GM23338 (cell line): Measurements from ENCODE around the gene VAV3. TPM values are rescaled to one million over a fixed set of nuclear protein-coding genes. Genes with fewer than 3 reads are reported as not detected.

Source experiments
- ATAC-seq: fragments of 200-7000 bp; cut with Tn5 transposase; 3 replicates; pipeline ENCODE4 v1.9.1; 2020
- DNase-seq: peaks from one replicate; pipeline ENCODE4 v3.0.0-alpha.2; 2015; ENCODE audit warnings: low spot score
- H2AFZ ChIP-seq: fragments of 200-600 bp; sonication (generic); 2 replicates; pipeline ENCODE4 v1.8.0; 2016; ENCODE audit warnings: antibody characterized with exemption, mild to moderate bottlenecking, moderate library complexity
- H3F3A ChIP-seq: fragments of 200-600 bp; sonication (generic); replicated peaks from 2 replicates; pipeline ENCODE4 v1.8.0; 2017; ENCODE audit warnings: antibody characterized with exemption, mixed run types, low read depth
- H3K27ac ChIP-seq: fragments of 200-600 bp; sonication (generic); 2 replicates; pipeline ENCODE4 v1.6.1; 2016; ENCODE audit warnings: low read depth
- H3K27me3 ChIP-seq: fragments of 200-600 bp; sonication (generic); 2 replicates; pipeline ENCODE4 v1.8.0; 2016; ENCODE audit warnings: mild to moderate bottlenecking, mixed run types, moderate library complexity; ENCODE audit not compliant: insufficient read depth
- H3K36me3 ChIP-seq: fragments of 200-600 bp; sonication (generic); 2 replicates; pipeline ENCODE4 v1.8.0; 2016; ENCODE audit warnings: mild to moderate bottlenecking; ENCODE audit not compliant: insufficient read depth
- H3K4me1 ChIP-seq: fragments of 200-600 bp; sonication (generic); 2 replicates; pipeline ENCODE4 v1.8.0; 2016; ENCODE audit warnings: mild to moderate bottlenecking, moderate library complexity; ENCODE audit not compliant: insufficient read depth
- H3K4me2 ChIP-seq: fragments of 200-600 bp; sonication (generic); 2 replicates; pipeline ENCODE4 v1.7.1; 2017; ENCODE audit warnings: mixed run types
- H3K4me3 ChIP-seq: fragments of 200-600 bp; sonication (generic); 2 replicates; pipeline ENCODE4 v1.6.1; 2016; ENCODE audit warnings: mixed run types
- H3K79me2 ChIP-seq: fragments of 200-600 bp; sonication (generic); replicated peaks from 2 replicates; pipeline ENCODE4 v1.8.0; 2017; ENCODE audit warnings: mild to moderate bottlenecking; ENCODE audit not compliant: insufficient read depth
- H3K9me2 ChIP-seq: fragments of 200-600 bp; sonication (generic); 2 replicates; pipeline ENCODE4 v1.8.0; 2017; ENCODE audit not compliant: insufficient read depth
- H4K20me1 ChIP-seq: fragments of 200-600 bp; sonication (generic); replicated peaks from 2 replicates; pipeline ENCODE4 v1.8.0; 2017; ENCODE audit warnings: mild to moderate bottlenecking; ENCODE audit not compliant: insufficient read depth
- H3K27ac Mint-ChIP-seq: 2 replicates; pipeline ENCODE4 v1.8.0; 2020; ENCODE audit warnings: inconsistent platforms, mild to moderate bottlenecking, moderate library complexity, mixed read lengths
- H3K27me3 Mint-ChIP-seq: 3 replicates; pipeline ENCODE4 v1.8.0; 2022; ENCODE audit warnings: low read depth, mild to moderate bottlenecking, moderate library complexity, mixed read lengths, inconsistent platforms; ENCODE audit not compliant: insufficient read depth, poor library complexity
- H3K36me3 Mint-ChIP-seq: 3 replicates; pipeline ENCODE4 v1.8.0; 2021; ENCODE audit warnings: low read depth, mild to moderate bottlenecking, inconsistent platforms, moderate library complexity, mixed read lengths
- H3K4me1 Mint-ChIP-seq: 3 replicates; pipeline ENCODE4 v1.8.0; 2020; ENCODE audit warnings: mild to moderate bottlenecking, inconsistent platforms, mixed read lengths
- H3K4me3 Mint-ChIP-seq: 3 replicates; pipeline ENCODE4 v1.8.0; 2021; ENCODE audit warnings: moderate library complexity, mild to moderate bottlenecking, inconsistent platforms, mixed read lengths
- H3K9me3 Mint-ChIP-seq: 3 replicates; pipeline ENCODE4 v1.8.0; 2020; ENCODE audit warnings: moderate library complexity, mild to moderate bottlenecking, inconsistent platforms, mixed read lengths
- CREB1 ChIP-seq: fragments of 250-450 bp; sonication (Bioruptor Pico); IDR thresholded peaks from 2 replicates; pipeline ENCODE4 v1.5.0; 2020; ENCODE audit warnings: low read depth, mild to moderate bottlenecking, moderate library complexity
- CTCF ChIP-seq, 2 experiments: fragments of 200-600 bp in 1 of 2; sonication (generic) in 1 of 2; conservative IDR thresholded peaks; 2 replicates each; pipeline versions ENCODE4 v1.5.1 to v1.6.1; 2016 to 2017; ENCODE audit warnings: antibody characterized with exemption in 2 of 2, low read depth in 2 of 2, mild to moderate bottlenecking in 2 of 2, moderate library complexity in 1 of 2
- EZH2 ChIP-seq: fragments of 200-600 bp; sonication (generic); IDR thresholded peaks from one replicate; pipeline ENCODE4 v1.8.0; 2017; ENCODE audit warnings: antibody characterized with exemption, mild to moderate bottlenecking, low read depth; ENCODE audit not compliant: unreplicated experiment
- EZH2phosphoT487 ChIP-seq: fragments of 200-600 bp; sonication (generic); IDR thresholded peaks from one replicate; pipeline ENCODE4 v1.8.1; 2018; ENCODE audit warnings: antibody characterized with exemption; ENCODE audit not compliant: unreplicated experiment
- JUNB ChIP-seq: IDR thresholded peaks from one replicate; pipeline ENCODE4 v1.6.1; 2016; ENCODE audit warnings: antibody characterized with exemption; ENCODE audit not compliant: unreplicated experiment
- NANOG ChIP-seq: IDR thresholded peaks from 2 replicates; pipeline ENCODE4 v1.6.1; 2016; ENCODE audit warnings: antibody characterized with exemption, borderline replicate concordance
- POLR2AphosphoS5 ChIP-seq: IDR thresholded peaks from 2 replicates; pipeline ENCODE4 v1.6.1; 2016; ENCODE audit warnings: antibody characterized with exemption, low read depth
- REST ChIP-seq: IDR thresholded peaks from one replicate; pipeline ENCODE4 v1.6.1; 2018; ENCODE audit warnings: antibody characterized with exemption; ENCODE audit not compliant: unreplicated experiment
- STAT1 ChIP-seq: IDR thresholded peaks from one replicate; pipeline ENCODE4 v1.6.1; 2016; ENCODE audit warnings: antibody characterized with exemption; ENCODE audit not compliant: unreplicated experiment
- ZNF114 ChIP-seq: fragments of 250-450 bp; sonication (Bioruptor Pico); IDR thresholded peaks from 2 replicates; pipeline ENCODE4 v1.5.0; 2020; ENCODE audit warnings: mild to moderate bottlenecking, moderate library complexity
- ZNF331 ChIP-seq: fragments of 250-450 bp; sonication (Bioruptor Pico); IDR thresholded peaks from 2 replicates; pipeline ENCODE4 v1.5.0; 2020; ENCODE audit warnings: low read depth, mild to moderate bottlenecking, moderate library complexity
- ZNF462 ChIP-seq: fragments of 250-450 bp; sonication (Bioruptor Pico); IDR thresholded peaks from 2 replicates; pipeline ENCODE4 v1.5.0; 2020; ENCODE audit warnings: mild to moderate bottlenecking, moderate library complexity
- polyA plus RNA-seq: library from polyadenylated mRNA; unstranded; fragments of >200 nt; fragmentation: Nextera tagmentation; extraction: Ambion mirVana; gene quantifications from 2 replicates; pipeline ENCODE4 v1.2.1, GENCODE V29; 2016
- total RNA-seq: library from RNA; depleted of rRNA; stranded (reverse); fragments of >200 nt; shearing (Covaris generic); gene quantifications from 2 replicates; pipeline ENCODE4 v1.2.3, GENCODE V29; 2014
- TF ChIP-seq, protein P1 (sequence below): IDR thresholded peaks from 2 replicates; pipeline ENCODE4 v1.6.1; 2016; ENCODE audit warnings: antibody characterized with exemption

The VAV3 gene
- total and polyA plus RNA-seq, 2 experiments from 2014 or later, result 3.0 to 11.3 TPM

DNA sequence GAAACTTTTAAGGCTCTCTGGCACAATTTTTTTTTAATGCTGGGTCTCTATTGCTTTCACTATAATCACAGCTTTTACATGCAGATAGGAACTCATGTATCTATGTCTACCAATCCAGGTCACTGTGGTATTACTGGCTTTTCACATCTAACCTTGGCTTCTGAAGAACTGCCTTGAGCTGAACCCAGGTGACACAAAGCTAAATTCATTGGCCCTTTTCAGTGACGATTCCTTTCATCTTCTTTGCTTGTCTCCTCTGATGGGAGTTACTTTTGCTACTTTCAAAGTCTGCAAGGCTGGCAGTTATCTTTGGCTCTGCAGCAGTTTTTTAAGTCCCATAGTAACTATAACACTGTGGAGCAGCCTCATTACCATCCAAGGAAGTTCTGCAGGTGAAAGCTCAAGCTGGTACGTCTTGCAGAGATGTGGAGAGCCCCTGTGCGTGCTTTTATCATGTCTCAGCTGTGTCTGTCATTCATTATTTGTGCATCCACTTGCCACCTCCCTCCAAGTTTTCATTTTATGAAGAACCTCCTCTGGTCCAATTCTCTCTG, 364.3 kb downstream of the VAV3 start:
- H3K9me3 Mint-ChIP-seq, result no peaks in the 10 kb centered on the region

More for the DNA sequence above, 364.3 kb downstream of the VAV3 start:
- ATAC-seq (no peak), DNase-seq (no peak)
- Mint-ChIP-seq H3K36me3 (no peaks in the 10 kb centered on the region), H3K27me3 (no peaks in the 10 kb centered on the region), H3K27ac (no peak overlapping the region), H3K4me3 (no peak overlapping the region), H3K4me1 (peaks cover 8% of the 10 kb centered on the region; the same call in 2 of the 3 replicates)
- Histone ChIP-seq H3K4me3 (no peak overlapping the region), H3K9me2 (no peaks in the 10 kb centered on the region), H3K79me2 (no peaks in the 10 kb centered on the region), H2AFZ (no peak overlapping the region), H3K27ac (no peak overlapping the region), H3K4me2 (no peak overlapping the region), H3K36me3 (no peaks in the 10 kb centered on the region), H4K20me1 (no peaks in the 10 kb centered on the region), H3K4me1 (peaks cover 10% of the 10 kb centered on the region; the same call in 1 of the 2 replicates), H3K27me3 (no peaks in the 10 kb centered on the region), H3F3A (no peaks in the 10 kb centered on the region)
- TF ChIP-seq, protein P1, sequence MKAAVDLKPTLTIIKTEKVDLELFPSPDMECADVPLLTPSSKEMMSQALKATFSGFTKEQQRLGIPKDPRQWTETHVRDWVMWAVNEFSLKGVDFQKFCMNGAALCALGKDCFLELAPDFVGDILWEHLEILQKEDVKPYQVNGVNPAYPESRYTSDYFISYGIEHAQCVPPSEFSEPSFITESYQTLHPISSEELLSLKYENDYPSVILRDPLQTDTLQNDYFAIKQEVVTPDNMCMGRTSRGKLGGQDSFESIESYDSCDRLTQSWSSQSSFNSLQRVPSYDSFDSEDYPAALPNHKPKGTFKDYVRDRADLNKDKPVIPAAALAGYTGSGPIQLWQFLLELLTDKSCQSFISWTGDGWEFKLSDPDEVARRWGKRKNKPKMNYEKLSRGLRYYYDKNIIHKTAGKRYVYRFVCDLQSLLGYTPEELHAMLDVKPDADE, result no peak
- TF ChIP-seq EZH2 (no peak), ZNF114 (no peak), JUNB (no peak), REST (no peak), ZNF462 (CRISPR knock-in tag) (no peak), CTCF (conservative IDR thresholded peaks at IDR 0.05; ENCODE audit: low read depth in 2 of 2) (no peak), CREB1 (CRISPR knock-in tag) (no peak), POLR2AphosphoS5 (no peak), EZH2phosphoT487 (no peak), ZNF331 (CRISPR knock-in tag) (no peak), NANOG (no peak), STAT1 (no peak)
